ENCODE results near the gene DIP2C.

DNA sequence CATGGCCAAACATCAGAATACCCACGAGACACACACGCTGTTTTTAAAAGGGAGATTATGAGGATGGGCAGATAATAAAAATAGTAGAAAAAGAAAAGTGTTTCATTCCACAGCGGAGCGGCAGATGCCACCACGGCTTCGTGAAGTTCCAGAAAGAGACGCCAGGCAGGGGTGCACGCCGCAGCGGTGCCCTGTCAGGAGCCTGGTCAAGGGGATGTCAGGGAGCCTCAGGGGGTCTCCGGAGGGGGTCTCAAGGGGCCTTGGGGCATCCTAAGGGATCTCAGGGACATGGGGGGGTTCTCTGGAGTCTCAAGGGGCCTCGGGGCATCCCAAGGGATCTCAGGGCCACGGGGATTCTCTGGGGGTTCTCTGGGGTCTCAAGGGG, 300.8 kb downstream of the DIP2C start:
- TF ChIP-seq FOXM1 (IDR thresholded peaks at IDR 0.05; ENCODE audit: borderline replicate concordance), result no peak
- no peak for TF ChIP-seq ELF4 (IDR thresholded peaks at IDR 0.05)

Measured in HEK293T (cell line).